Osteoblast (primary cell): ENCODE data around the gene ADAM12. TPM values are rescaled to one million over a fixed set of nuclear protein-coding genes. Genes with fewer than 3 reads are reported as not detected.

Experiments
- DNase-seq: peaks from one replicate; pipeline ENCODE4 v3.0.0; 2011; ENCODE audit warnings: low spot score, mixed read lengths; ENCODE audit not compliant: insufficient read length; ENCODE audit errors: missing footprints
- H2AFZ ChIP-seq: 2 replicates; pipeline ENCODE4 v1.6.0; 2011; ENCODE audit warnings: mild to moderate bottlenecking, low read length
- H3K27ac ChIP-seq: 2 replicates; pipeline ENCODE4 v1.5.1; 2011; ENCODE audit warnings: mild to moderate bottlenecking, low read depth, low read length, moderate library complexity
- H3K27me3 ChIP-seq: 2 replicates; pipeline ENCODE4 v1.6.0; 2012; ENCODE audit warnings: mild to moderate bottlenecking, control low read depth, inconsistent platforms, low read length, moderate library complexity; ENCODE audit not compliant: insufficient read depth
- H3K36me3 ChIP-seq: 2 replicates; pipeline ENCODE4 v1.5.1; 2011; ENCODE audit warnings: mild to moderate bottlenecking, low read length, control low read depth, moderate library complexity; ENCODE audit not compliant: insufficient read depth
- H3K4me1 ChIP-seq: 2 replicates; pipeline ENCODE4 v1.5.1; 2011; ENCODE audit warnings: mild to moderate bottlenecking, low read length, control low read depth, moderate library complexity; ENCODE audit not compliant: insufficient read depth
- H3K4me2 ChIP-seq: 2 replicates; pipeline ENCODE4 v1.6.0; 2011; ENCODE audit warnings: mild to moderate bottlenecking, low read length; ENCODE audit not compliant: insufficient read depth
- H3K4me3 ChIP-seq: fragments of 200-600 bp; sonication (generic); 3 replicates; pipeline ENCODE4 v1.5.1; 2012; ENCODE audit warnings: mild to moderate bottlenecking, low read length, inconsistent platforms; ENCODE audit not compliant: insufficient read depth
- H3K79me2 ChIP-seq: 2 replicates; pipeline ENCODE4 v1.6.0; 2012; ENCODE audit warnings: mild to moderate bottlenecking, low read length, control low read depth, inconsistent platforms; ENCODE audit not compliant: insufficient read depth
- H3K9me3 ChIP-seq: 2 replicates; pipeline ENCODE4 v1.5.1; 2011; ENCODE audit warnings: low read depth, low read length, control low read depth
- H4K20me1 ChIP-seq: 2 replicates; pipeline ENCODE4 v1.6.0; 2012; ENCODE audit warnings: mild to moderate bottlenecking, low read length, control low read depth; ENCODE audit not compliant: insufficient read depth
- CTCF ChIP-seq: IDR thresholded peaks from 2 replicates; pipeline ENCODE4 v1.5.1; 2011; ENCODE audit warnings: mild to moderate bottlenecking, low read depth, low read length, moderate library complexity; ENCODE audit errors: extremely low read depth
- total RNA-seq: library from RNA; depleted of rRNA; stranded (reverse); fragments of >200 nt; gene quantifications from 2 replicates; pipeline ENCODE4 v1.2.3, GENCODE V29; 2012

The ADAM12 gene
- total RNA-seq, 1 donor, result 345 TPM

- Histone ChIP-seq H4K20me1 (peaks cover 16% of the 10 kb centered on the region), H3K4me3 (no peak overlapping the region)
These were observed 66.8 kb downstream of the ADAM12 start for GRCh38 chr10:126321440-126321839.

DNA sequence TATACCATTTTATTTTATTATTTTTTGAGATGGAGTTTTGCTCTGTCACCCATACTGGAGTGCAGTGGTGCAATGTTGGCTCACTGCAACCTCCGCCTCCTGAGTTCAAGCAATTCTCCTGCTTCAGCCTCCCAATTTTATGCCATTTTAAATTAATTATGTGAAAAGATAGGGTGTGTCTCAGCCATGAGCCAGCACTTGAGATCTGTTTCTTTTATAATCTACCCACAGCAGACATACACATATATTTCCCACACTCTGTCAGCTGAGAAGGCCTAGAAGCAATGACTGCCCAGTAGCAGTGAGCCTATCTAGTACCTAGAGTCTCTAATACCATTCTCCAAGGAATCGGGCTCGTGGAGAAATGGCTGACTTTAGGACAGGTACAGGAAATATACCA, 70.5 kb downstream of the ADAM12 start:
- TF ChIP-seq CTCF, result no peak
- Histone ChIP-seq H3K4me1 (peaks cover 13% of the 10 kb centered on the region), H3K27ac (no peak overlapping the region), H2AFZ (no peak overlapping the region), H3K79me2 (peaks cover 54% of the 10 kb centered on the region), H3K36me3 (peaks cover 54% of the 10 kb centered on the region), H3K9me3 (no peaks in the 10 kb centered on the region), H3K4me3 (no peak overlapping the region), H3K27me3 (no peaks in the 10 kb centered on the region), H3K4me2 (no peak overlapping the region), H4K20me1 (peaks cover 17% of the 10 kb centered on the region)
- peak; percentile 76 for DNase-seq

More at GRCh38 chr10:126321440-126321839, 66.8 kb downstream of the ADAM12 start:
- Histone ChIP-seq H3K4me1 (peaks cover 1% of the 10 kb centered on the region), H3K27ac (no peak overlapping the region), H3K79me2 (peaks cover 43% of the 10 kb centered on the region), H2AFZ (no peak overlapping the region), H3K9me3 (no peaks in the 10 kb centered on the region), H3K4me2 (no peak overlapping the region), H3K27me3 (no peaks in the 10 kb centered on the region), H3K36me3 (peaks cover 60% of the 10 kb centered on the region)
- no peak for TF ChIP-seq CTCF
- no peak for DNase-seq

- no peak for TF ChIP-seq CTCF
- peak overlapping the region; percentile 84 for H3K27ac ChIP-seq
These were observed 72.6 kb downstream of the ADAM12 start for GRCh38 chr10:126315494-126316177.

GRCh38 chr10:126314863-126315493, 73.3 kb downstream of the ADAM12 start:
- Histone ChIP-seq H3K27me3 (no peaks in the 10 kb centered on the region), H3K4me1 (peaks cover 19% of the 10 kb centered on the region), H3K36me3 (peaks cover 47% of the 10 kb centered on the region), H2AFZ (no peak overlapping the region), H3K4me2 (no peak overlapping the region), H4K20me1 (peaks cover 14% of the 10 kb centered on the region), H3K4me3 (no peak overlapping the region), H3K79me2 (peaks cover 52% of the 10 kb centered on the region), H3K9me3 (no peaks in the 10 kb centered on the region), H3K27ac (peak overlapping the region; percentile 84)
- DNase-seq, result no peak
- no peak for TF ChIP-seq CTCF

More at GRCh38 chr10:126315494-126316177, 72.6 kb downstream of the ADAM12 start:
- H3K9me3 ChIP-seq, result no peaks in the 10 kb centered on the region
- H3K27me3 ChIP-seq, result no peaks in the 10 kb centered on the region
- peaks cover 19% of the 10 kb centered on the region for H3K4me1 ChIP-seq
- peak overlapping the region; percentile 43 for H2AFZ ChIP-seq
- DNase-seq, result peak; percentile 73
- H3K4me3 ChIP-seq, result peak overlapping the region; percentile 17
- H3K4me2 ChIP-seq, result peak overlapping the region; percentile 53
- peaks cover 52% of the 10 kb centered on the region for H3K36me3 ChIP-seq
- peaks cover 14% of the 10 kb centered on the region for H4K20me1 ChIP-seq
- H3K79me2 ChIP-seq, result peaks cover 51% of the 10 kb centered on the region
